K562 (cell line): Measurements from ENCODE around the gene QRFPR. TPM values are rescaled to one million over a fixed set of nuclear protein-coding genes. Genes with fewer than 3 reads are reported as not detected.

Experiments
- ATAC-seq: fragments of 200-7000 bp; cut with Tn5 transposase; 3 replicates; pipeline ENCODE4 v1.9.1; 2020; ENCODE audit warnings: moderate library complexity
- BruUV-seq: library from RNA; stranded (reverse); fragments of 400-500 nt; replicated peaks from 2 replicates; lab custom pipeline; 2021; lab: Mats Ljungman, UMichigan
- CTCF ChIA-PET: fragments of 300-600 bp; formaldehyde crosslinking; extraction: SDS; loops from one replicate; lab custom pipeline; 2021; ENCODE audit warnings: low intra/inter-chr PET ratio; lab: Yijun Ruan, JAX
- POLR2A ChIA-PET: fragments of 300-600, 350-650 bp; sonication (Branson Sonifier 250); formaldehyde crosslinking; extraction: SDS; loops from one replicate; lab custom pipeline; 2021; ENCODE audit warnings: antibody characterized with exemption, inconsistent platforms; lab: Yijun Ruan, JAX
- DNase-seq, 4 experiments: peaks; one replicate each; pipeline versions ENCODE4 v3.0.0 to v3.0.0-alpha.2; 2011 to 2018; ENCODE audit warnings: low spot score in 3 of 4, mixed read lengths in 3 of 4; ENCODE audit errors: extremely low read depth in 1 of 4
- FAIRE-seq: peaks from 2 replicates; lab custom pipeline; 2011; peaks lifted over from hg19 to GRCh38; lab: Jason Lieb, UNC
- H2AFZ ChIP-seq: 2 replicates; pipeline ENCODE4 v1.6.0; 2011; ENCODE audit warnings: low read depth, low read length, control low read depth, inconsistent platforms
- H3K27ac ChIP-seq: fragments of 200-600 bp; 3 replicates; pipeline ENCODE4 v1.8.0; 2011; ENCODE audit warnings: low read depth, mild to moderate bottlenecking, control low read depth, inconsistent platforms, low read length, moderate library complexity, mixed read lengths; ENCODE audit errors: extremely low read depth
- H3K27me3 ChIP-seq, 2 experiments: fragments of 300-600 bp in 1 of 2; 2 replicates in 1 of 2; 3 replicates in 1 of 2; pipeline versions ENCODE4 v1.6.0 to v1.8.0; 2011; ENCODE audit warnings: inconsistent platforms in 2 of 2, low read length in 2 of 2, mild to moderate bottlenecking in 1 of 2, mixed read lengths in 1 of 2, moderate library complexity in 1 of 2; ENCODE audit not compliant: control insufficient read depth in 2 of 2, insufficient read depth in 2 of 2
- H3K36me3 ChIP-seq: fragments of 300-600 bp; 3 replicates; pipeline ENCODE4 v1.8.0; 2011; ENCODE audit warnings: mild to moderate bottlenecking, low read length, inconsistent platforms; ENCODE audit not compliant: control insufficient read depth, insufficient read depth
- H3K4me1 ChIP-seq, 2 experiments: fragments of 200-600 bp in 1 of 2; replicated peaks in 1 of 2; 2 replicates in 1 of 2; 3 replicates in 1 of 2; pipeline versions ENCODE4 v1.5.1 to v1.8.0; 2011; ENCODE audit warnings: inconsistent platforms in 2 of 2, low read length in 2 of 2, mild to moderate bottlenecking in 1 of 2, mixed read lengths in 1 of 2, moderate library complexity in 1 of 2; ENCODE audit not compliant: control insufficient read depth in 2 of 2, insufficient read depth in 2 of 2
- H3K4me2 ChIP-seq: 2 replicates; pipeline ENCODE4 v1.6.1; 2011; ENCODE audit warnings: low read length, control low read depth, inconsistent platforms, mixed read lengths; ENCODE audit not compliant: insufficient read depth
- H3K4me3 ChIP-seq: fragments of 200-600 bp; sonication (generic), shearing (Covaris generic); 2 replicates; pipeline ENCODE4 v1.5.1; 2016; ENCODE audit warnings: control low read depth, inconsistent platforms
- H3K79me2 ChIP-seq: fragments of 200-600 bp; 3 replicates; pipeline ENCODE4 v1.8.0; 2011; ENCODE audit warnings: low read length, inconsistent platforms; ENCODE audit not compliant: control insufficient read depth, insufficient read depth
- H3K9ac ChIP-seq, 2 experiments: 2 replicates each; pipeline versions ENCODE4 v1.6.0 to v1.6.1; 2011; ENCODE audit warnings: low read depth in 2 of 2, low read length in 2 of 2, control low read depth in 1 of 2, inconsistent platforms in 1 of 2, mild to moderate bottlenecking in 1 of 2, mixed read lengths in 1 of 2; ENCODE audit not compliant: insufficient read depth in 1 of 2
- H3K9me1 ChIP-seq: one replicate; pipeline ENCODE4 v1.6.0; 2011; ENCODE audit warnings: inconsistent platforms, mild to moderate bottlenecking, low read length, moderate library complexity; ENCODE audit not compliant: control insufficient read depth, insufficient read depth
- H3K9me3 ChIP-seq: replicated peaks from 2 replicates; pipeline ENCODE4 v1.5.1; 2011; ENCODE audit warnings: low read depth, low read length, inconsistent platforms; ENCODE audit not compliant: control insufficient read depth, insufficient read depth
- H4K20me1 ChIP-seq: replicated peaks from 2 replicates; pipeline ENCODE4 v1.6.1; 2011; ENCODE audit warnings: low read length, inconsistent platforms, mixed read lengths; ENCODE audit not compliant: control insufficient read depth, insufficient read depth
- BCLAF1 ChIP-seq, 2 experiments: fragments of 450-650 bp in 1 of 2; IDR thresholded peaks; 2 replicates each; pipeline ENCODE4 v1.6.1; 2011 to 2017; ENCODE audit warnings: low read depth in 2 of 2, antibody characterized with exemption in 1 of 2, borderline replicate concordance in 1 of 2, low read length in 1 of 2, mild to moderate bottlenecking in 1 of 2, mixed read lengths in 1 of 2; ENCODE audit not compliant: control insufficient read depth in 1 of 2
- ZBTB8A ChIP-seq: fragments of 450-650 bp; IDR thresholded peaks from 2 replicates; pipeline ENCODE4 v1.6.1; 2018; ENCODE audit warnings: mild to moderate bottlenecking, moderate library complexity; ENCODE audit not compliant: partially characterized antibody
- WGBS: fragments of 100-300 bp; shearing (Covaris generic); methylation state at CpG from one replicate; pipeline ENCODE4 v1.1.6; 2016; ENCODE audit warnings: low coverage, mixed read lengths; ENCODE audit not compliant: insufficient coverage; ENCODE audit errors: missing lambda C conversion rate; 5-methylcytosine and 5-hydroxymethylcytosine counted together
- in situ Hi-C: fragments of 300-500 bp; cut with MboI; formaldehyde crosslinking; loops from 4 replicates; pipeline ENCODE4 v1.15.0; 2018; ENCODE audit warnings: inconsistent platforms, mixed read lengths
- intact Hi-C: fragments of 100-400 bp; cut with micrococcal nuclease; formaldehyde crosslinking; loops from 2 replicates; pipeline ENCODE4 v1.14.2; 2022
- polyA plus RNA-seq, 8 experiments: library from polyadenylated mRNA; depleted of rRNA in 4 of 8; stranded (reverse) in 5 of 8; unstranded in 3 of 8; fragments of >200 nt; fragmentation: Nextera tagmentation in 2 of 8; fragmentation: Illumina TruSeq in 1 of 8; extraction: Ambion mirVana in 2 of 8; extraction: Trizol in 1 of 8; gene quantifications; 2 replicates each; pipeline versions ENCODE4 v1.2.1 to v1.2.3, GENCODE V29; 2011 to 2014; ENCODE audit warnings: inconsistent platforms in 1 of 8, missing spikeins in 1 of 8
- total RNA-seq, 7 experiments: library from RNA; depleted of rRNA in 6 of 7; stranded (reverse); fragments of >200 nt in 6 of 7; fragmentation: Illumina TruSeq in 2 of 7; extraction: Trizol in 2 of 7; gene quantifications; 2 replicates each; pipeline versions ENCODE4 v1.2.1 to v1.2.3, GENCODE V29; 2011 to 2021; ENCODE audit warnings: low replicate concordance in 1 of 7
- TF ChIP-seq, protein P1 (sequence below): sonication (generic); formaldehyde crosslinking; IDR thresholded peaks from 2 replicates; pipeline ENCODE4 v1.8.1; 2022; ENCODE audit warnings: missing genetic modification reagents

The QRFPR gene
- total and polyA plus RNA-seq, 9 of the 15 experiments (the other 6 are each of a cell fraction or from before 2014, with no cell fraction given): not detected

DNA sequence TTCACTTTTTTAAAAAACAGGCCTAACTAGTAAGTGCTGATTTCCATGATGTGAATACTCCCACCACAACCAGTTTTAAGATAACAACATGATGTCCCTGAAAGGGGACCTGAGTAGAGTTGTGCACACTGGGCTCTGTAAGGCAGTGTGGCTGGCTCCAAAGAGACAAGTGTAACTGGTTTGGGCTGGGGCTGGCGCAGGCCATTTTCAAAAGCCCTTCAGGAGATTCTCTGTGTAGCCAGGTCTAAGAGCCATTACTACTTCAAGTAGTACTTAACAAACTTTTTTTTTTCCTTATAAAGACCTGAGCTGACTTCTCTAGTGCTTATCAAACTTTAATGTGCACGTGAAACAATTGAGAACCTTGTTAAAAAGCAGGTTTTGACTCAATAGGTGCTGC is 4.3 kb downstream of the QRFPR start:
- in situ Hi-C loops (no loop called here), intact Hi-C loops (no loop called here)
- Histone ChIP-seq H3K36me3 (no peaks in the 10 kb centered on the region), H3K27me3 (peaks cover 3 to 12% of the 10 kb centered on the region in 2 experiments; a peak in 3 of 5 replicates), H3K9ac (no peak overlapping the region), H3K4me3 (no peak overlapping the region), H2AFZ (no peak overlapping the region), H4K20me1 (no peaks in the 10 kb centered on the region), H3K4me2 (no peak overlapping the region), H3K4me1 (peaks cover 0 to 9% of the 10 kb centered on the region in 2 experiments; a peak in 2 of 5 replicates), H3K9me3 (no peaks in the 10 kb centered on the region), H3K9me1 (no peaks in the 10 kb centered on the region), H3K27ac (no peak overlapping the region), H3K79me2 (no peaks in the 10 kb centered on the region)
- ChIA-PET POLR2A (no interaction called here), CTCF (no interaction called here)
- DNase-seq (no peak), FAIRE-seq (no peak), ATAC-seq (no peak)
- BruUV-seq: no TSS peak
- 0% methylated on average over 2 of the region's 2 CpGs for WGBS
- no peak for TF ChIP-seq BCLAF1 (IDR thresholded peaks at IDR 0.05; ENCODE audit: borderline replicate concordance in 1 of 2, control insufficient read depth in 1 of 2, low read depth in 2 of 2, low read length in 1 of 2)
- TF ChIP-seq ZBTB8A: no peak
- TF ChIP-seq, protein P1, sequence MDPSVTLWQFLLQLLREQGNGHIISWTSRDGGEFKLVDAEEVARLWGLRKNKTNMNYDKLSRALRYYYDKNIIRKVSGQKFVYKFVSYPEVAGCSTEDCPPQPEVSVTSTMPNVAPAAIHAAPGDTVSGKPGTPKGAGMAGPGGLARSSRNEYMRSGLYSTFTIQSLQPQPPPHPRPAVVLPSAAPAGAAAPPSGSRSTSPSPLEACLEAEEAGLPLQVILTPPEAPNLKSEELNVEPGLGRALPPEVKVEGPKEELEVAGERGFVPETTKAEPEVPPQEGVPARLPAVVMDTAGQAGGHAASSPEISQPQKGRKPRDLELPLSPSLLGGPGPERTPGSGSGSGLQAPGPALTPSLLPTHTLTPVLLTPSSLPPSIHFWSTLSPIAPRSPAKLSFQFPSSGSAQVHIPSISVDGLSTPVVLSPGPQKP (CRISPR knock-in tag): no peak
